Kidney capillary endothelial cell (primary cell): ENCODE data around the gene LDB2.
A peak's percentile ranks its signal among the peaks of the same experiment; 100 is the strongest.
"Not testable (repeated sequence)": the region's sequence is repeated elsewhere in the genome, so short reads cannot be mapped to it uniquely, and the experiment has no call there.

Source experiments
- DNase-seq: peaks from one replicate; pipeline ENCODE4 v3.0.0-alpha.2; 2018; ENCODE audit warnings: low spot score

Gene LDB2

GRCh38 chr4:16897991-16898827 is at the start of gene LDB2:
Gene LDB2 (minus strand): TSS chr4:16898645.
- peak; percentile 30 for DNase-seq

- DNase-seq = no peak
Observed at GRCh38 chr4:16942491-16942890, 44.0 kb upstream of the LDB2 start.

- no peak for DNase-seq
Observed at GRCh38 chr4:16939178-16939577, 40.7 kb upstream of the LDB2 start.

GRCh38 chr4:16938512-16939040 is 40.1 kb upstream of the LDB2 start:
- DNase-seq = no peak

- DNase-seq = no peak
Observed at GRCh38 chr4:16931339-16932305, 33.2 kb upstream of the LDB2 start.

- DNase-seq = no peak
Observed at GRCh38 chr4:16926214-16926613, 27.8 kb upstream of the LDB2 start.

GRCh38 chr4:16918716-16919115 is 20.3 kb upstream of the LDB2 start:
- DNase-seq = not testable (repeated sequence)

- peak; percentile 26 for DNase-seq
Observed at GRCh38 chr4:16916719-16917337, 18.4 kb upstream of the LDB2 start.

GRCh38 chr4:16916031-16916430 is 17.6 kb upstream of the LDB2 start:
- no peak for DNase-seq

GRCh38 chr4:16914208-16914607 is 15.8 kb upstream of the LDB2 start:
- DNase-seq = no peak

GRCh38 chr4:16912896-16913295 is 14.5 kb upstream of the LDB2 start:
- DNase-seq = no peak

GRCh38 chr4:16909281-16909680 is 10.8 kb upstream of the LDB2 start:
- no peak for DNase-seq

GRCh38 chr4:16908377-16909021 is 10.1 kb upstream of the LDB2 start:
- DNase-seq = no peak

- DNase-seq = no peak
Observed at GRCh38 chr4:16900325-16900724, 1.9 kb upstream of the LDB2 start.

GRCh38 chr4:16896881-16897750 is 1.3 kb downstream of the LDB2 start:
- DNase-seq = peak; percentile 71

- peak; percentile 67 for DNase-seq
Observed at GRCh38 chr4:16894406-16894805, 4.0 kb downstream of the LDB2 start.

GRCh38 chr4:16893141-16893651 is 5.2 kb downstream of the LDB2 start:
- DNase-seq = peak; percentile 26

GRCh38 chr4:16890651-16891050 is 7.8 kb downstream of the LDB2 start:
- peak; percentile 73 for DNase-seq

- DNase-seq = no peak
Observed at GRCh38 chr4:16889945-16890344, 8.5 kb downstream of the LDB2 start.

- DNase-seq = no peak
Observed at GRCh38 chr4:16887887-16888286, 10.6 kb downstream of the LDB2 start.
